GM12878 (cell line): Measurements from ENCODE around the gene GABBR2. TPM values are rescaled to one million over a fixed set of nuclear protein-coding genes. Genes with fewer than 3 reads are reported as not detected.
"Not testable (repeated sequence)": the region's sequence is repeated elsewhere in the genome, so short reads cannot be mapped to it uniquely, and the experiment has no call there.

Experiments
- ATAC-seq: fragments of 200-7000 bp; cut with Tn5 transposase; 3 replicates; pipeline ENCODE4 v1.9.1; 2020; ENCODE audit warnings: mild to moderate bottlenecking, moderate library complexity
- BruUV-seq: library from RNA; stranded (reverse); fragments of 400-500 nt; replicated peaks from 2 replicates; lab custom pipeline; 2021; lab: Mats Ljungman, UMichigan
- CTCF ChIA-PET: fragments of 300-600 bp; sonication (Branson Sonifier 250); formaldehyde crosslinking; extraction: SDS; loops from one replicate; lab custom pipeline; 2021; ENCODE audit warnings: inconsistent platforms; lab: Yijun Ruan, JAX
- POLR2A ChIA-PET: fragments of 350-600 bp; formaldehyde crosslinking; extraction: SDS; loops from one replicate; lab custom pipeline; 2021; ENCODE audit warnings: inconsistent platforms; lab: Charles Lee
- RAD21 ChIA-PET: fragments of 300-600 bp; sonication (Branson Sonifier 250); formaldehyde crosslinking; loops from one replicate; lab custom pipeline; 2023; ENCODE audit warnings: antibody characterized with exemption; ENCODE audit not compliant: unreplicated experiment; lab: Charles Lee
- SMC1A ChIA-PET: fragments of 300-600 bp; sonication (Branson Sonifier 250); formaldehyde crosslinking; loops from one replicate; lab custom pipeline; 2023; ENCODE audit not compliant: unreplicated experiment, uncharacterized antibody; lab: Charles Lee
- DNase-seq: peaks from one replicate; pipeline ENCODE4 v3.0.0-alpha.2; 2011; ENCODE audit warnings: low read depth, low spot score
- FAIRE-seq: peaks from 3 replicates; lab custom pipeline; 2011; peaks lifted over from hg19 to GRCh38; lab: Jason Lieb, UNC
- H2AFZ ChIP-seq: 2 replicates; pipeline ENCODE4 v1.6.0; 2011; ENCODE audit warnings: low read depth, low read length, control low read depth; ENCODE audit not compliant: control insufficient read depth
- H3K27ac ChIP-seq: 2 replicates; pipeline ENCODE4 v1.5.1; 2011; ENCODE audit warnings: control low read depth; ENCODE audit not compliant: control insufficient read depth, insufficient read depth
- H3K27me3 ChIP-seq, 2 experiments: replicated peaks in 1 of 2; 2 replicates each; pipeline versions ENCODE4 v1.6.0 to v1.6.1; 2011; ENCODE audit warnings: low read length in 1 of 2; ENCODE audit not compliant: control insufficient read depth in 2 of 2, insufficient read depth in 2 of 2
- H3K36me3 ChIP-seq, 2 experiments: 2 replicates each; pipeline ENCODE4 v1.5.1; 2011; ENCODE audit warnings: low read length in 1 of 2; ENCODE audit not compliant: control insufficient read depth in 2 of 2, insufficient read depth in 2 of 2
- H3K4me1 ChIP-seq: 2 replicates; pipeline ENCODE4 v1.6.1; 2011; ENCODE audit warnings: mild to moderate bottlenecking, low read length, moderate library complexity, mixed read lengths; ENCODE audit not compliant: control insufficient read depth, insufficient read depth
- H3K4me2 ChIP-seq: 2 replicates; pipeline ENCODE4 v1.6.0; 2011; ENCODE audit warnings: control low read depth; ENCODE audit not compliant: control insufficient read depth, insufficient read depth
- H3K4me3 ChIP-seq: fragments of 200-600 bp; sonication (generic); 2 replicates; pipeline ENCODE4 v1.5.1; 2016
- H3K79me2 ChIP-seq: 2 replicates; pipeline ENCODE4 v1.6.0; 2011; ENCODE audit warnings: low read length; ENCODE audit not compliant: control insufficient read depth, insufficient read depth
- H3K9ac ChIP-seq: 2 replicates; pipeline ENCODE4 v1.8.0; 2011; ENCODE audit warnings: low read length, control low read depth, mixed read lengths; ENCODE audit not compliant: control insufficient read depth, insufficient read depth
- H3K9me3 ChIP-seq: replicated peaks from 3 replicates; pipeline ENCODE4 v1.5.1; 2011; ENCODE audit warnings: mild to moderate bottlenecking, low read length; ENCODE audit not compliant: control insufficient read depth, insufficient read depth
- H4K20me1 ChIP-seq: 2 replicates; pipeline ENCODE4 v1.6.0; 2011; ENCODE audit not compliant: control insufficient read depth, insufficient read depth
- CREB1 ChIP-seq: IDR thresholded peaks from 2 replicates; pipeline ENCODE4 v1.6.1; 2012; ENCODE audit warnings: low read depth, mild to moderate bottlenecking, inconsistent platforms
- whole genome bisulfite sequencing: methylation state at CpG from one replicate; pipeline ENCODE4 v1.1.6; 2016; ENCODE audit warnings: low lambda C conversion rate; ENCODE audit not compliant: insufficient replicate concordance, insufficient coverage; ENCODE audit errors: missing lambda C conversion rate; 5-methylcytosine and 5-hydroxymethylcytosine counted together
- in situ Hi-C: fragments of 300-500 bp; cut with MboI; formaldehyde crosslinking; loops from 9 replicates; pipeline ENCODE4 v1.14.3; 2018; ENCODE audit warnings: mixed read lengths
- intact Hi-C: fragments of 100-400 bp; cut with micrococcal nuclease; formaldehyde crosslinking; loops from one replicate; pipeline ENCODE4 v1.14.2; 2022; ENCODE audit not compliant: unreplicated experiment
- polyA plus RNA-seq, 11 experiments: library from polyadenylated mRNA; depleted of rRNA in 4 of 11; unstranded in 6 of 11; stranded (reverse) in 5 of 11; fragments of >200 nt; fragmentation: Nextera tagmentation in 4 of 11; fragmentation: Illumina TruSeq in 1 of 11; extraction: Ambion mirVana in 4 of 11; extraction: Trizol in 1 of 11; gene quantifications; 1 replicate in 1 of 11; 2 replicates in 10 of 11; pipeline versions ENCODE4 v1.2.1 to v1.2.3, GENCODE V29; 2011 to 2016; ENCODE audit warnings: inconsistent platforms in 2 of 11, missing spikeins in 2 of 11, low read depth in 1 of 11
- total RNA-seq, 4 experiments: library from RNA; depleted of rRNA in 3 of 4; stranded (reverse); fragments of >200 nt in 3 of 4; fragmentation: Illumina TruSeq in 1 of 4; extraction: Trizol in 1 of 4; gene quantifications; 2 replicates each; pipeline versions ENCODE4 v1.2.1 to v1.2.3, GENCODE V29; 2013 to 2021
- TF ChIP-seq, protein P1 (sequence below): fragments of 150-350 bp; IDR thresholded peaks from 2 replicates; pipeline ENCODE4 v1.6.1; 2014; ENCODE audit warnings: mild to moderate bottlenecking, low read depth, low read length
- TF ChIP-seq, protein P2 (sequence below): IDR thresholded peaks from 2 replicates; pipeline ENCODE4 v1.6.1; 2011; ENCODE audit warnings: low read depth, mild to moderate bottlenecking, low read length, moderate library complexity, borderline replicate concordance; ENCODE audit errors: extremely low read depth

Gene GABBR2
- total and polyA plus RNA-seq, 10 of the 15 experiments (the other 5 are each of a cell fraction or from before 2014, with no cell fraction given): 0.02 to 2.2 (median 0.06) TPM; not detected in 2

DNA sequence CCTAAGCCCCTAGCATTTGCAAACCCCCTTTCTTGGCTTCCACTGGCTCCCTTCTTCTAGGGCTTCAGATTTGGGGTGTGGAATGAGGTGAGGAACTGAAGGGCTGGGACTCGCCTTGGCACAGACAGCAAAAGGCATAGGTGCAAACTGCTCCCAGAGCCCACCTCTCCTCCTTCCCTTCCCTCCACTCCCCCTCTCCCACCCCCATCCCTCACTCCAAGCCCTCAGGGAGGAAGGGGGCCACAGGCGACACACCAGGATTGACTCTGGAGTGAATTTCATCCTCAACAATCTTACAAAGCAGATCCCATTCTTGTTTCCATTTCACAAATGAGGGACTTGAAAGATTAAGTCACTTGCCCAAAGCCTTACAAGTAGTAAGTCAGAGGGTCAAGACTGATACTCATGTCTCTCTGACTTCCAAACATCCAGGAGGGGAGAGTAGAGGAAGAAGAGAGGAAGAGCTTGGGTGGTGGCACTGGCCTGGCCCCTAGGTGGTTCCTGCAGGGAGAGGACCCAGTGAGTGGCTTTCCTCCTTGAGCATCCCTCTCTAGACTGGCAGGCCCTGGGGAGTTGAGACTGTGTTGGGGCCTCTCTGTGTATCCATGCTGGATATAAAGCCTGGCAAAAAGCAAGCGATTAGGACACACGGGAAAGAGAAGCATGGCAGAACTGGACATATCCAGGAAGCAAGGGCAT, 193.1 kb downstream of the GABBR2 start (continued):
- TF ChIP-seq, protein P1, sequence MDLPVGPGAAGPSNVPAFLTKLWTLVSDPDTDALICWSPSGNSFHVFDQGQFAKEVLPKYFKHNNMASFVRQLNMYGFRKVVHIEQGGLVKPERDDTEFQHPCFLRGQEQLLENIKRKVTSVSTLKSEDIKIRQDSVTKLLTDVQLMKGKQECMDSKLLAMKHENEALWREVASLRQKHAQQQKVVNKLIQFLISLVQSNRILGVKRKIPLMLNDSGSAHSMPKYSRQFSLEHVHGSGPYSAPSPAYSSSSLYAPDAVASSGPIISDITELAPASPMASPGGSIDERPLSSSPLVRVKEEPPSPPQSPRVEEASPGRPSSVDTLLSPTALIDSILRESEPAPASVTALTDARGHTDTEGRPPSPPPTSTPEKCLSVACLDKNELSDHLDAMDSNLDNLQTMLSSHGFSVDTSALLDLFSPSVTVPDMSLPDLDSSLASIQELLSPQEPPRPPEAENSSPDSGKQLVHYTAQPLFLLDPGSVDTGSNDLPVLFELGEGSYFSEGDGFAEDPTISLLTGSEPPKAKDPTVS: no peak

DNA sequence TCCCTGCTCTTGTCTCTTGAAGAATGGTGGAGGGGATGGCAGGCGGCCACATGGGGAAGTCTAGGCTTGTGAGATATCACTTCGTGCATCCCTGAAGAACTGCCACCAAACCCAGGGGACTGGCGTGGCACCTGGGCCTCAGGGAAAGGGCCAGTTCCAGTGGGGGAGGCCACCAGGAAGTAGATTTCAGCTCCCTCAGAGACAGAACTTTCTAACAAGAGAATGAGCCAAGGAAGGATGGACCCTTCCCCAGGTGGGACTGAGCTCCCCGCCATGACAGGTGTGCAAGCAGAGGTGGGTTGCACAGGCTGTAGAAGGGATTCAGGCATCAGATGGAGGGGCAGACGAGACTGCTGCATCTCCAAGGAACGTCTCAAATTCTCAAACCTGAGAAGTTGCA, 193.9 kb downstream of the GABBR2 start:
- Histone ChIP-seq H3K9ac (no peak overlapping the region), H3K27me3 (no peaks in the 10 kb centered on the region; a peak in 2 of 4 replicates), H3K4me3 (no peak overlapping the region), H3K9me3 (no peaks in the 10 kb centered on the region), H3K27ac (no peak overlapping the region), H3K36me3 (no peaks in the 10 kb centered on the region), H3K79me2 (no peaks in the 10 kb centered on the region), H3K4me1 (no peaks in the 10 kb centered on the region), H2AFZ (no peak overlapping the region), H3K4me2 (no peak overlapping the region), H4K20me1 (no peaks in the 10 kb centered on the region)
- ChIA-PET POLR2A (no interaction called here), SMC1A (no interaction called here), CTCF (no interaction called here), RAD21 (no interaction called here)
- no peak for ATAC-seq
- intact Hi-C loops: no loop called here
- BruUV-seq: no TSS peak
- in situ Hi-C loops: no loop called here
- WGBS: 38% methylated on average over 6 of the region's 6 CpGs
- TF ChIP-seq, protein P2, sequence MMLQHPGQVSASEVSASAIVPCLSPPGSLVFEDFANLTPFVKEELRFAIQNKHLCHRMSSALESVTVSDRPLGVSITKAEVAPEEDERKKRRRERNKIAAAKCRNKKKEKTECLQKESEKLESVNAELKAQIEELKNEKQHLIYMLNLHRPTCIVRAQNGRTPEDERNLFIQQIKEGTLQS: no peak
- no peak for TF ChIP-seq CREB1
- no peak for DNase-seq
- FAIRE-seq: no peak

GRCh38 chr9:98508217-98508919, 200.4 kb downstream of the GABBR2 start:
- POLR2A ChIA-PET: not testable (repeated sequence)
- WGBS: 51% methylated on average over 18 of the region's 25 CpGs

More at GRCh38 chr9:98508217-98508919, 200.4 kb downstream of the GABBR2 start:
- BruUV-seq, FAIRE-seq, H3K4me3 ChIP-seq, H3K79me2 ChIP-seq, H3K4me2 ChIP-seq, CTCF ChIA-PET, DNase-seq, H3K9me3 ChIP-seq, H3K9ac ChIP-seq, intact Hi-C loops, H3K27me3 ChIP-seq, SMC1A ChIA-PET, H3K4me1 ChIP-seq, H2AFZ ChIP-seq, H3K27ac ChIP-seq, H3K36me3 ChIP-seq, RAD21 ChIA-PET, ATAC-seq, H4K20me1 ChIP-seq, in situ Hi-C loops: not testable (repeated sequence)
